Measurements from ENCODE around the gene TBC1D10A.

- TF ChIP-seq POLR2AphosphoS5 (IDR thresholded peaks at IDR 0.05; ENCODE audit: low read depth, low read length) (no peak), SIN3A (IDR thresholded peaks at IDR 0.05; ENCODE audit: borderline replicate concordance, insufficient read depth, low read length) (no peak), REST (IDR thresholded peaks at IDR 0.05; ENCODE audit: insufficient read depth in 1 of 2, low read depth in 2 of 2, low read length in 2 of 2) (no peak)
Measured at GRCh38 chr22:30315962-30316576, 10.7 kb downstream of the TBC1D10A start.
